LHCN-M2 (cell line): ENCODE results near the gene FAM221A. TPM values are rescaled to one million over a fixed set of nuclear protein-coding genes. Genes with fewer than 3 reads are reported as not detected.
"Not testable (repeated sequence)": the region's sequence is repeated elsewhere in the genome, so short reads cannot be mapped to it uniquely, and the experiment has no call there.

ENCODE experiments used
- DNase-seq: peaks from one replicate; pipeline ENCODE4 v3.0.0-alpha.2; 2012; ENCODE audit warnings: low read depth
- polyA plus RNA-seq: library from polyadenylated mRNA; unstranded; fragments of >200 nt; gene quantifications from one replicate; pipeline ENCODE4 v1.2.1, GENCODE V29; 2012; ENCODE audit warnings: missing spikeins
- total RNA-seq: library from RNA; depleted of rRNA; stranded (reverse); fragments of >200 nt; gene quantifications from 2 replicates; pipeline ENCODE4 v1.2.3, GENCODE V29; 2014; rRNA removed

The FAM221A gene, protein sequence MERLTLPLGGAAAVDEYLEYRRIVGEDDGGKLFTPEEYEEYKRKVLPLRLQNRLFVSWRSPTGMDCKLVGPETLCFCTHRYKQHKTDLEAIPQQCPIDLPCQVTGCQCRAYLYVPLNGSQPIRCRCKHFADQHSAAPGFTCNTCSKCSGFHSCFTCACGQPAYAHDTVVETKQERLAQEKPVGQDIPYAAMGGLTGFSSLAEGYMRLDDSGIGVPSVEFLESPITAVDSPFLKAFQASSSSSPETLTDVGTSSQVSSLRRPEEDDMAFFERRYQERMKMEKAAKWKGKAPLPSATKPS
- total RNA-seq: 1.5 and 2.6 TPM in 2 replicates
- 0.35 TPM for polyA plus RNA-seq

DNA sequence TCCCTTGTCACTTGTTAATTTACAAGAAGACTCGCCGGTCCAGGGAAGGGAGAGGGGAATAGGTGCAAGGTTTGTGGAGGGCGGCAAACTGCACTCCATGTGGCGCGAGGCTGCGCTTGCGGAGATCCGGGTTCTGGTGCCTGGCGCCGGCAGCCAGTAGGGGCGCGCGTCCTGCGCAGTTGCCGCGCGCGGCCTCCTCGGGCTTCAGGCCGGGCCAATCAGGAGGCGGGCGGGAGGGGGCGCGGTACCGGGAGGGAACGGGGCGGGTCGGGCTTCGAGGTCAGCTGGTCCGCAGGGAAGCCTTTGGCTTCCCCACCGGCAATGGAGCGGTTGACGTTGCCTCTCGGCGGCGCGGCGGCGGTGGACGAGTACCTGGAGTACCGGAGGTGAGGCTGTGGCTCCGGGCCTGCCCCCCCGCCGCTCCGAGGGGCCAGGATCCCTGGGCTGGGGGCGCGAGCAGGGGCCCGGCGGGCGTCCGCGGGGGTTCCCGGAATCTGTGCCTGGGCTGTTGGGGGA, at the start of gene FAM221A:
Gene FAM221A, plus strand, starts transcription at position 302 of the 516 bp plus-strand sequence. Its CDS starts 20 bp downstream, at position 322.
- peak; percentile 70 for DNase-seq

DNA sequence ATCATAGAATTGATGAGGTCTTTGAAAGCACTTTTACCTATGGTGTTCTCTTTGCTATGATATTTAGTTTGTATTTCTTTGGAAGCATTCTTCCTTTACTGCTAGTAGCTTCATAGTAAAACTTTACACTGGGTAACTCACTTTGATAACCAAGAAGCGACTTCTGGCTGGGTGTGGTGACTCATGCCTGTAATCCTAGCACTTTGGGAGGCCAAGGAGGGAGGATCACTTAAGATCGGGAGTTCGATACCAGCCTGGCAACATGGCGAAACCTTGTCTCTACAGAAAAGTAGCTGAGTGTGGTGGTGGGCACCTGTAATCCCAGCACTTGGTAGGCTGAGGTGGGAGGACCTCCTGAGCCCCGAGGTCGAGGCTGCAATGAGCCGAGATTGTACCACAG, 46.6 kb upstream of the FAM221A start:
- DNase-seq: no peak

DNA sequence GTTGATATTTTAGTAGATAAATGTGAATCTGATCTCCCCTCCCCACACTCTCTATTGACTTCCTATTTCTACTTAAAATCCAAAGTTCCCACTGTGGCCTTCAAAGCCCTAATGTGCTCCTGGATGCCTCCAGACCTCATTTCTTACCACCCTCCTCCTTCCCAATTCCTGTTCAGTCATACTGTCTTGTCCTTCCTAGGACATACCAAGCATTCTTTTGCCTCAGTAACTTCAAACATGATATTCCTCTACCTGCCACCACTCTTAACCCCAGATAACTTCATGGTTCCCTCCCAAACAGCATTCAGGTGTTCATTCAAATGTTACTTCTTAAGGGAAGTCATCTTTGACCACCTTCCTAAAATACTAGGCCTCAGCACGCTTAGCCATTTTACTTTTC, 34.2 kb upstream of the FAM221A start:
- DNase-seq: no peak

DNA sequence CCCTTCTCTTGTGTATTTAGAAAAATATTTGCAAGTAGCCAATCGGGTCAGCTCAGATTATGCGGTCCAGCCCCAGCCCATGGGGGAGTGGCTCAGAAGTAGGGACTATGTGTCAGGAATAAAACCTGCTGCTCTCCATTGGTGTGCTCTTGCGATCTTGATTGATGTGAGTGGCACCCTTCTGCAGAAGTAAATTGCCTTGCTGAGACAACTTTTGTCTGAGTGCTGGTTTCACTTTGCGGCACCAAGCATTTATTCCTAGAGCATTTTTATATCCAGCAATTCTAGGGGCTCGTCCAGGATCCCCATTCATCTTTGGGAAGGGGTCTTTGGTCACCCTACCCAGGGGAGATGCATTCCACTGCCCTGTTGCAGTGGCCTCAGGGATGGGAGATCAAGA, 26.1 kb upstream of the FAM221A start:
- DNase-seq: peak; percentile 6

DNA sequence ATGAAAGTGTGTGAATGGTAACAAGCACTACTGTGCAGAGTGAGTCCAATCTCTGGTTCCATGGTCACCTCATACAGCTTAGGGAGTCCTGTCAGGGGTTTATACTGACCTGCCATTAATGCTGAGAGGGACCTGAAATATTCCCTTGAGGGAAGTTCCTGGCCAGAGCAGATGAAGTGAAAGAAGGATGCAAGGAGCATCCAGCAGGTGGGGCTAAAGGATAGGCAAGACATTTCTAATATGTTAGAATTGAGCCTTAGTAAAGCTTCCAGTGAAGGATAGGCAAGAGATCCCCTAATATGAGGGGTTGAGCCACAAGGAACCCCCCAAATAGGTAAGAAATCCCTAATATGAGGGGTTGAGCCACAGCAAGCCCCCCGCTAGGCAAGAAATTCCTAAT, 25.5 kb upstream of the FAM221A start:
- peak; percentile 37 for DNase-seq

DNA sequence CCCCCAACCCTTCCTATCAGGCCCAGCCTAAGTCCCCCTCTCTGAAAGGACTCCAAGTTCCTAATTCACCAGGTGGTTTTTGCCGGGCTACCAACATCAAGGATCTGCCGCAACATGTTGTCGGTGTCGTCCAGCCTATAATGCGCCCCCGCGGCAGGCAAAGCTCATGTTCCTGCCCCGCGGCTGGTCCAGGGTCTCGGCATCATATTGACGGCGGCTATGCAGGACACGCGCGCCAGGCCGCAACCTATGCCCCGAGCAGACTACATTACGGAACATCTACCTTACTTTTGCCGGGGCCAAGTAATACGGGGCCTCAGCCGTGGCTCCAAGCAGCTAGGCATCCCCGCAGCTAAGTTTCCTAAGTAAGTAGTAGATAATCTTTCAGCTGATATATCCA, 24.6 kb upstream of the FAM221A start:
- DNase-seq: no peak

DNA sequence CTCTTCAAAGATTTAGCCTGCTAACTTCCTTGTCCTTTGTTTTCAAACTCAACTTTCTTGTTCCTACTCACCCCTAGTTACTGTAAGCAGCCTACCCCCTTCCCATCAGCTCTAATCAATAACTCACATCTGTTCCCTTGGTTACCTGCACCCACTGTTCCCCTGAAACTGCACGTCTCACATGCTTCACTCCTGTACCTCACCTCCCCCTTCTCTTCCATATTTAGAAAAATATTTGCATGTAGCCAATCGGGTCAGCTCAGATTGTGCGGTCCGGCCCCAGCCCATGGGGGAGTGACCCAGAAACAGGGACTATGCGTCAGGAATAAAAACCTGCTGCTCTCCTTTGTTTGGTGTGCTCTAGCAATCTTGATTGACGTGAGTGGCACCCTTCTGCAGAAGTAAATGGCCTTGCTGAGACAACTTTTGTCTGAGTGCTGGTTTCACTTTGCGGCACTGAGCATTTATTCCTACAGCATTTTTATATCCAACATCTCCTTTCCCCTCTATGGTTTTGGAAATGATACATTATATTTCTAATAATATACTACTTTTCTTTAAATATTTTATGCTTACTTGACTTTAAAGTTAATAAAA, 21.1 kb upstream of the FAM221A start:
- no peak for DNase-seq

DNA sequence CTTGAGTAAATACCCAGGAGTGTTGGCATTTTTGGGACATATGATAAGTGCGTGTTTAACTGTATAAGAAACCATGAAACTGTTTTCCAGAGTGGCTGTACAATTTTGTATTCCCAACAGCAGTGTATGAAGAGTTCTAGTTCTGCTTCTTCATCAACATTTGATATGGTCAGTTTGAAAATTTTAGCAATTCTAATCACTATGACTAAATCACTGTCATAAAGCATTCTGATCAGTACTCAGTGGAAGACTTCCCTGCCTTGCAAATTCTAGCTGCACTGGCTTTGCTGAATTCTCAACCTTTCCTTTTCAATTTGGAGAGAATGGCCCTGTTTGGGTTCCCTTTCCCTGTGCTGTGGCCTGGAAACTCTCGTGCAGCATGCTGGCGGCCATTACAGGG, 18.6 kb upstream of the FAM221A start:
- DNase-seq: no peak

DNA sequence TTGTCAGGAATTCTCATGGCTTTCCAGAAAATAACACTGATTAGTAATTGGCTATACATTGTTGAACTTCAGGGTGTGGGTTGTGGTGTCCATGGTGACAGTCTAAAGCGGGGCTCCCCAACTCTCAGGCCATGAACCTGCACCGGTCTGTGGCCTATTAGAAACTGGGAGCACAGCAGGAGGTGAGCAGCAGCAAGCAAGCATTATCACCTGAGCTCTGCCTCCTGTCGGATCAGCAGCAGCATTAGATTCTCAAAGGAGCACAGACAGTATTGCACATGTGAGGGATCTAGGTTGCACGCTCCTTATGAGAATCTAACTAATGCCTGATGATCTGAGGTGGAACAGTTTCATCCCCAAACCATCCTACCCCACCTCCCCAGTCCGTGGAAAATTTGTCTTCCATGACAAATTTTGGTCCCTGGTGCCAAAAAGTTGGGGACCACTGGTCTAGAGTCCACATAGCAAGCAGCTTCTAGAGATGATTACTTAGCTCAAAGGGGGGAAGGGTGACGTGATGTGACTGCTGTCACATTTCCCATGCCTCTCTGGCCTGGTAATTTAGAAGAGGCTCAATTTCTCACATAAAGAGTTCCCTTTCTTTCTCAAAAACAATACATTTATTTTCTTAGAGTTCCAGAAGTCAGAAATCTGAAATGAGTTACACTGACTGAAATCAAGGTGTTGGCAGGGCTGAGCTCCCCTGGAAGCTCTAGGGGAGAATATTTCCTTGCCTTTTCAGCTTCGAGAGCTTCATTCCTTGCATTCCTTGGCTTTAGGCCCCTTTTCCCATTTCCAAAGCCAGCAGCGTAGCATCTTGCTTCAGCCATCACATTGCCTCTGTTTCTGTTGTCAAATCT, 17.6 kb upstream of the FAM221A start:
- no peak for DNase-seq

DNA sequence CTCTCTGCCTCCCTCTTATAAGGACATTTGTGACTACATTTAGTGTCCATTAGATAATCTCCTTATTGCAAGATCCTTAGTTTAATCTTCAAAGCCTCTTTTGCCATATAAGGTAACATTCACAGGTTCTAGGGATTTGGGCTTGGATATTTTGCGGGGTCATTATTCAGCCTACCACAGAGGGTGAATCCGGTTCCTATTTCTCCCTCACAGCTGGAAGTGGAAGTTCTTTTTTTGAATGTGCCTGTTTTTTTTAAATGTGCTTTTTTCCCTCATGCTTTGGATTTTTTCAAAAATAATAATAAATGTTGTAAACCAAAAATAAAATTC, 17.1 kb upstream of the FAM221A start:
- no peak for DNase-seq

DNA sequence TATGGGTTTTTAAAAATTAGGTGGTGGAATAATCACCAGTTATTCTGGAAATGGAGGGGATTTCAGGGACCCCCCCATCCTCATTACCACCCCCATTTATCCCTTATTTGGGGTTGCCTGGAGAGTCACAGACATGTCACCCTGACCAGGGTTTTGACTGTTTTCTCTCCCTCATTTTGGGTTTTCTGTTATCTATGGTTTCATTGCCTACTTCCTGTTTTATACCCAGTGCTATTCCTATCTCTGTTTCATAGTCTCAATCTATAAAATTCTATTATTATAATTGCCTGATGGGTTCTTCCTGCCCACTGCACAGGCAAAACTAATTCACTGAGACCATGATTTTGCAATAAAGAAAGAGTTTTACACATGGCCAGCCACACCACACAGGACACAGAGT, 15.9 kb upstream of the FAM221A start:
- no peak for DNase-seq

DNA sequence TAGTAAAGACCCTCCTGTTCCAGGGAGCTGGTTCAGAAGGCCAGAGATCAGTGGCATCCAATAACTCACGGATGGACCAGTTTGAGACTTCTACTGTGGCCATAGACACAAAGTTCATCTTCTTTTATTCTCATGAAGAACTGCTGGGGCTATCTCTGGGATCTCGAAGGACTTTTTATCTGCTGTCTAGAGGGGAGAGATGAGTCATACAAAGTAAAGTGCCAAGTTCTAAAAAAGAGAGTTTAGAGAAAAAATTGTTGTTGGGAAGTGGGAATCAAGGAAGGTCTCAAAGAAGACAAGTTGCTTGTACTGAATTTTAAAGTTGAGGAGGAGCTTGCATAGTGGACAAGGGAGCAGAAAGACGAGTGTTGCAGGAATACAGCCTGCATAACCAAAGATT, 8.0 kb upstream of the FAM221A start:
- no peak for DNase-seq

DNA sequence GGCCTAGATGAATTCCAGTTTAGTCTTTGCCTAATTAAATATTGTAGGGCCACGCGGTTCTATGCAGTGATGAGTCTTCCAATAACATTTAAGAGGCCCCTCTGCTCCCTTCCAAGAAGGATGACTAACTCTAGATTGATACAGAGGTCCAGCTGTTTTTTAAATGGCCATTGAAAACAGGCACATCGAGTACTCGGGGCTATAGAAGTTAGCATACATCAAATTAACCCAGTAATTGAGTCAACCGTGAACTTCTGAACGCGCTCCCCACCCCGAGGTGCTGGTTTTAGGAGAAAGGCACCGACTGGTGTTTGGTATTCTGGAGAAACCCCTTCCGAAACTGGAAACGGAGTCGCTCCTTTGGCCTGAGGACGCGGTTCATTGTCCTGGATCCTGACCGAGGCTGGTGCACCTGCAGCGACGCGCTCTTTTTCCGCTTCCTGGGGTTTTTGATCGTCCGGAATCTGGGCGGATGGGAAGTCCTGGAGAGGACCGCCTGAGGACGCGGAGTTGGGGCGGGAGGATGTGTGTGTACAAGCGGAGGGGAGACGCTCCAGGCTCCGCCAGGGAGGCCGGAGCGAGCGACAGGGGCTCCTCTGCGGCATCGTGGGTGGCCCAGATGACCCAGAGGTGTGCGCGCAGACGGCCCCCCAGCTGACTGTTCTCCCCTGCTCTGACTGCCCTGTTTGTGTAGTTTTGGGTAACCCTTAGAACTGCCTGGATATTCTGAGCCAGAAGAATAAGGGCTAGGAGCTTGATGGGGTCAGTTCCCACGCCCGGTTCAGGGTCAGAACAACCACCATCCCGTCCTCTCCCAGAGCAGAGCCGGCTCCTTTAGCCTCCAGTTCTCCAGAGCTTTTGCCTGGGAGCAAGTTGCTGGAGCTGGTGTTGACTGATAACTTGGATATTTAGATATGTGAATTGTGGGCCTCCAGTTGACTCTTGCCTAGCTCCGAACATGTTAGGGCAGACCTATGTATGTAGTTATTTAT, 711 bp downstream of the FAM221A start:
- peak; percentile 62 for DNase-seq

DNA sequence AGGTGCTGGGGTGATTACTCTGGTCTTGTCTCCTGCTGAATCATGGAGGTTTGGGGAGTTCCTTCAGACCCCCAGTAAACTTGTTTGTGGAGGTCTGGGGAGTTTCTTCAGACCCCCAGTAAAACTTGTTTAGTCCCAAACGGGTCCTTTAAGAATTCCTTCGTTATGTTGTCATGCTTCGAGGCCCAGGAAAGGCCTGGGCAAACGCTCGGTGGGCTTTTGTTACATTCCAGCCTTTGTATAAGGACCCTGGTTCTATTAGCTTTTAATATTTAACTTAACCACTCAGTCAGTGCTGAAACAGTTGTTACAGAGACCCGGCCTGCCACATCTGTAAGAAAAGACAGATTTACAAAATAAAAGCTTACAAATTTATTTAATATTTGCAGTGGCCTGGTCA, 4.0 kb downstream of the FAM221A start:
- not testable (repeated sequence) for DNase-seq

DNA sequence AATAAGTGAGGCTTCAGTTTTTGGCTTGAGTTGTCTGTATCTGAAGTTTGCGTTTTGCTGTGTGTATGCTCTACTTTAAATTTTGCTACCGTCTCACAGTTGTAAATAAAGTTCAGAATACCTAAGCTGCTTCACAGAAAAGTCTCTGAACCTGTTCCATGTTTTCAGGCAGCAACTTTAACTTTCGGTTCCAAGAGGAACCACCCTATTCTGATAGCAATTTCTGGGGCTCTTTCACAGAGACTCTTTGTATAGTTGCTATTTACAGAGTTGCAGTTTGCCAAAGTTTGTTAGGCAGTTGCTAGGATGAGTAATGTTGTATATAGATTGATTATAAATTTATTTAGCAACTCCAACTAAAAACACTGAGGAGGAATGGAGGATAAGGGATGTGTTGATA, 5.7 kb downstream of the FAM221A start:
- peak; percentile 10 for DNase-seq

DNA sequence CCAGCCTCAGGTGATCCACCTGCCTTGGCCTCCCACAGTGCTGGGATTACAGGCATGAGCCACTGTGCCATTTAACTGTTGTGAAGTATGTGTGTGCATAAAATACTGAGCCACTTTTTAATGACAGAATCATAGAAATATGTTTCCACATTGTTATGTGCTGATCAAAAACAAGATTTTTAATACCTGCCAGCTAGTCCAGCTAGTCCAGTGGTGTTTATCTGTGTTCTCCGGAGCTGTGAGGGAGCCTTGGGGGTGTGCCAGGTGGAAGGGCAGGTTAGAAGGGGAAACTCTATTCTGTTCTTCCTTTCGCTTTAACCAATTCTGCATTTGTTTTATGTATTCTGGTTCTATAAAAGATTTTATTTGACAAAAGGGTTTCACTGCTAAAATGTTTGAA, 7.0 kb downstream of the FAM221A start:
- no peak for DNase-seq

DNA sequence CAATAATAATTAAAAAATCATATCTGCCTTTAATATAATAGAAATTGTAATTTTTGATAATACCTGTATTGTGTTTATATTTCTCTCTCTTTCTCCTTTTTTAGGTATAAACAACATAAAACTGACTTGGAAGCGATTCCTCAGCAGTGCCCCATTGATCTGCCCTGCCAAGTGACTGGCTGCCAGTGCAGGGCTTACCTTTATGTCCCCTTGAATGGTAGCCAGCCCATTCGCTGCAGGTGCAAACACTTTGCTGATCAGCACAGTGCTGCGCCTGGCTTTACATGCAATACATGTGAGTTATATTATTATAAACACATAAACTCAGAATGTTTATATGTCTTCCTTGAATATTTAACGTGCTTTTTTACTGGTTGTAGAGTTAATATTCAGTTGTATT, 9.2 kb downstream of the FAM221A start:
- DNase-seq: no peak

DNA sequence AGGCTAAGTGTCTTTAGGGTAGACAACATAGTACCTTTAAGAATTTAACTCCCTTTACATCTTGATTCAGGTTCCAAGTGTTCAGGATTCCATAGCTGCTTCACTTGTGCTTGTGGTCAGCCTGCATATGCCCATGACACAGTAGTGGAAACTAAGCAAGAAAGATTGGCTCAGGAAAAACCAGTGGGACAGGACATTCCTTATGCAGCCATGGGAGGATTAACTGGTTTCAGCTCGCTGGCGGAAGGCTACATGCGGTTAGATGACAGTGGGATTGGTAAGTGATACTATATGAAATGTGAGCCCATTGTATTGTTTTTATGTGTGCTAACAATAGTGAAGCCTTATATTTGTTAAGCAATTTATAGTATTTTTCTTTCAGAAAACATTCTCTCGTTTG, 11.3 kb downstream of the FAM221A start:
- peak; percentile 79 for DNase-seq

DNA sequence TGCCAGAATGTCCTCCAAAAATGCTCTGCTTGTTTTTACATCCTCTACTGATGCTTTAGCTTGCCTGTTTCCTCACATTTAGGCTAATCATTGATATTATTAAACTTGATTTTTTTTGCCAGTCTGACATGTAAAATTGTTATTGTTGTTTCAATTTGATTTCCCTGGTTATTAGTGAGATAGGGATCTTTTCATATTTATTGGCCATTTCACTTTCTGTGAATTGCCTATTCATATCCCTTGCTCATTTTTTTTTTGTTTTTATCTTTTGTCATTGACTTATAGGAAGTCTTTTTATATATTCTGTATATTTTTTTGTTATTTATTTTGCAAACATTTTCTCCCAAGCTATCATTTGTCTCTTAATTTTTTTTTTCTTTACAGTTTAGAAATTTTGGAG, 13.2 kb downstream of the FAM221A start:
- no peak for DNase-seq

DNA sequence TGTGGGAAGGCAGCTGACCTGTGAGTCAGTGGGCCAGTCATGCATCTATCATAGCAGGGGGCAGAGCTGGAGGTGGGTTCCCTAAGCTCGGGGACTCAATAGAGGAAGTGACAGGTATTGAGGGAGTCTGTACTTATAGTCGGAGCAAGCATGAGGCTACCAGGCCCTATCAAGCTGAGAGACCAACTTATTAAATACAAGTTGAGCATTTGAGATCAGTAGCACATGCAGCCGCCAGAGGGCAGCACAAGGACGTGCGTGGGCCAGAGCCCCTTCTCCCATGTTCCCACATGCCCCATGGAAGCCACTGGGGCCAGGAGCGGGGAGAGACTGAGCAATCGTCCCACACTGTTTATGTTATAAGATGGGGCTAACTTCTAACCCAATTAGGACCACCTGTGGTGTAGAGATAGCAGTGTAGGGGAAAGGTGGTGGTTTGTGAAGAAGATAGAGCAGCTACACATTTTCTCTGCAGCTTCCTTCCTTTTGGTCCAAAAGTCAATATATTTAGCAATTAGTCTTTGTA, 17.0 kb downstream of the FAM221A start:
- peak; percentile 64 for DNase-seq

DNA sequence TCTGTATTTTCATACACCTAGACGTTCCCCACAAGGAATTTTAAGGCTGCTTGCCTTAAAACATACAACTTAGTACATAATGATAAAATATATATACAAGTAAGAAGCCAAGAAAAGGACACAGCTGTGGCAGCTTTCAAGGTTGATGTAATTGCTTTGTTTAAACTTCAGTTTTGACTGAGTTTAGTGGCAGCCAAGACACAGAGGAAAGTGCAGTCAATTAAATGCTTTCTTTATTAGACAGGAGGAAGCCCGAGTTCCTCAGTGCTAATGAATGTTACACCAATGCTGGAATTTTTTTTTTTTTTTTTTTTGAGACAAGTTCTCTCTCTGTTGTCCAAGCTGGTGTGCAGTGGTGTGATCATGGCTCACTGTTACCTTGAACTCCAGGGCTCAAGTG, 18.8 kb downstream of the FAM221A start:
- DNase-seq: no peak
